Stimulated activated CD4-positive, alpha-beta T cell treated with anti-CD3 and anti-CD28 coated beads, Interleukin-15, amount 100 ng/mL, for 48 hours (primary cell): Measurements from ENCODE around the gene HSPA12A.

ENCODE experiments used
- DNase-seq, 2 donors: peaks; one replicate each; pipeline ENCODE4 v3.0.0-alpha.2; 2020; ENCODE audit warnings: low read depth in 2 of 2

Gene HSPA12A

GRCh38 chr10:116743266-116744064, 1.1 kb upstream of the HSPA12A start:
- DNase-seq: no peak

- no peak for DNase-seq
Measured at GRCh38 chr10:116741391-116742351, 695 bp downstream of the HSPA12A start.

GRCh38 chr10:116740971-116741370, 1.4 kb downstream of the HSPA12A start:
- DNase-seq: no peak

- DNase-seq: no peak
Measured at GRCh38 chr10:116738339-116738738, 4.0 kb downstream of the HSPA12A start.

- no peak for DNase-seq
Measured at GRCh38 chr10:116737627-116738327, 4.6 kb downstream of the HSPA12A start.

GRCh38 chr10:116733566-116733965, 8.8 kb downstream of the HSPA12A start:
- DNase-seq: no peak

GRCh38 chr10:116732573-116732972, 9.8 kb downstream of the HSPA12A start:
- no peak for DNase-seq

GRCh38 chr10:116730464-116731260, 11.7 kb downstream of the HSPA12A start:
- DNase-seq: no peak

GRCh38 chr10:116729243-116729642, 13.1 kb downstream of the HSPA12A start:
- DNase-seq: no peak

- no peak for DNase-seq
Measured at GRCh38 chr10:116728526-116729096, 13.8 kb downstream of the HSPA12A start.

- DNase-seq: no peak
Measured at GRCh38 chr10:116723428-116724281, 18.7 kb downstream of the HSPA12A start.

GRCh38 chr10:116722736-116723427, 19.5 kb downstream of the HSPA12A start:
- DNase-seq: no peak

GRCh38 chr10:116721547-116722392, 20.6 kb downstream of the HSPA12A start:
- DNase-seq: no peak

GRCh38 chr10:116720668-116721546, 21.5 kb downstream of the HSPA12A start:
- DNase-seq: no peak

GRCh38 chr10:116720241-116720643, 22.1 kb downstream of the HSPA12A start:
- DNase-seq: no peak

GRCh38 chr10:116719804-116720203, 22.6 kb downstream of the HSPA12A start:
- DNase-seq: no peak

- DNase-seq: no peak
Measured at GRCh38 chr10:116718058-116718457, 24.3 kb downstream of the HSPA12A start.
